Inflammatory macrophage (primary cell): ENCODE measurements around the gene MOB2.

Experiments used
- DNase-seq, 2 donors: peaks; one replicate each; pipeline ENCODE4 v3.0.0-alpha.2; 2020 to 2022

The MOB2 gene

DNA sequence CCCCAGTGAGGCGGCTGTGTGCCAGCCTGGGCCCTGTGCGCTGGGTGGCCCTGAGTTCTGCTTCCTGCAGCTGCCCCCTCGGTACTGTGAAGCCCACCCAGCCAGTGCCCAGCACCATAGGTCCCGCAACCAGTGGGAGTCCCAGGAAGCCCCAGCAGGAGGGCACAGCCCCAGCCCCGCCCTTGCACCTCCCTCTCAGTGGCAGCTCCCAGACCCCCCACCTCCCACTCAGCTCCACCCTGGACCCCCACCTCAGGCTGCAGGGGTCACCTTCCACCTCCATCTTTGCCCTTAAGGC, 30.9 kb downstream of the MOB2 start:
- no peak for DNase-seq

GRCh38 chr11:1455032-1455762, 31.4 kb downstream of the MOB2 start:
- DNase-seq: no peak

- no peak for DNase-seq
These were observed 32.0 kb downstream of the MOB2 start for GRCh38 chr11:1454576-1454975.

- no peak for DNase-seq
These were observed 33.0 kb downstream of the MOB2 start for GRCh38 chr11:1453611-1454034.

DNA sequence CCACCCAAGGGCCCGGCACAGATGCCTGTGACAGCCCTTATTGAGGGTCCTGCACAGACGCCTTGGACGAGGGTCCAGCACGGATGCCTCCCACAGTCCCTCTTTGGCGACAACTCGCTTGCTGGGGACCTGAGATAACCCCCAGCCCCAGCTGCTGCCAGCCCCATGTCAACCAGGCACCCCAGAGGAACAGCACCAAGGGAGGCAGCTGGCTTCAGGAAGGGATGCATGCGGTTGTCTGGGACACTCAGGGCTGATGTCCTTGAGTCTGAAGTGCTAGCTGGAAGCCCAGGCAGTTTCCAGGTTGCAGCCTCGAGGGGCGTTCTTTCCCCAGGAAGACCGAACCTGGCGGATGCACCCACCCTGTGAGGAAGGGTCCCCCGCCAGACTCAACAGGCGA, 33.8 kb downstream of the MOB2 start:
- no peak for DNase-seq

- DNase-seq: no peak
These were observed 34.7 kb downstream of the MOB2 start for GRCh38 chr11:1451781-1452470.

DNA sequence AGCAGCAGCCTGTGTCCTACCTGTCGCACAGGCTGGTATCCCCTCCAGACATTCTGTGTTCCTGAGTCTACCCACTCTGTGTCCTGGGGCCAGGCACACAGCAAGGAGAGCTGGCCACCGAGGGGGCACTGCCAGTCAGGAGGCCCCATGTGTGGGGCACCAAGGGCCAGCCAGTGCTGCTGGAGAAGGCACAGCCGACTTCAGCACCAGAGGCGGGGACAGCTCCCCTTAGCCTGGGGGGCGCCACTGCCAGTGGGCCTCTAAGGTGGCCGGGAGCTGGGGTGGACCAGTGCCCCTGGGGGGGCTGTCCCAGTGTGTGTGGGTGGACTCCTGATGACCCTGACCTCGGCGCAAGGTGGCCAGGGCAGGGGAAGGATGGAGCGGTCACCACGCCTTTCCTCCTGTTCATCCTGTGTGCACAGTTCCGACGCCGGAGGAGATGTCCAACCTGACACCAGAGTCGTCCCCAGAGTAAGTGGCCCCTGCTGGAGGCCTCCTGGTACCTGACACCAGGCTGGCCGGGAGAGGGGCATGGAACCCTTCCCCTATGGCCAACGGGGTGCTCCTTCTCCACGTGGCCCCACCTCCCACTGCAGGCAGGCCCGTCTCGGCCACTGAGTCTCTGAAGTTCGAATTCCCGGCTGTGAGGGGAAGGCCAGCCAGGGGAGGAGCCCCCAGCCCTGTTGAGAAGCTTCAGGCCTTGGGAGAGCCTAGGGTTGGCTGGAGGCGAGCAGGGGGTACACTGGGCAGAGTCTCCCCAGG, 35.4 kb downstream of the MOB2 start:
- DNase-seq: no peak

DNA sequence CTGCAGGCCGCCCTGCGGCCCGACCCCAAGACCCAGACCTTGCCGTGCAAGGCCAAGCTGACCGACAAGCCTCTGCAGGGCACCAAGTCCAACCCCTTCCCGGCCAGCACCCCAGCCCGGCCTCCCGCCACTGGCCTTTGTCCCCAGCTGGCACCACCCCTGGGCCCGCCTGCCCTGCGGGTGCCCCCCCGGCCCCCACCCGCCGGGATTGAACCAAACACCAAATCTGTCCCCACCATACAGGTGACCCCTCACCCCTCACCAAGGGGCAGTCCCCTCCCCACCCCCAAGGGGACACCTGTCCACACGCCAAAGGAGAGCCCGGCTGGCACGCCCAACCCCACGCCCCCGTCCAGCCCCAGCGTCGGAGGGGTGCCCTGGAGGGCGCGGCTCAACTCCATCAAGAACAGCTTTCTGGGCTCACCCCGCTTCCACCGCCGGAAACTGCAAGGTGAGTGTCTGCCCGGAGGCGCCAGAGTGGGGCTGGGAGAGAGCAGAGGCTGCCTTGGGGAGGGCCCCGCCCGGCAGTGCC, 36.2 kb downstream of the MOB2 start:
- DNase-seq: no peak

DNA sequence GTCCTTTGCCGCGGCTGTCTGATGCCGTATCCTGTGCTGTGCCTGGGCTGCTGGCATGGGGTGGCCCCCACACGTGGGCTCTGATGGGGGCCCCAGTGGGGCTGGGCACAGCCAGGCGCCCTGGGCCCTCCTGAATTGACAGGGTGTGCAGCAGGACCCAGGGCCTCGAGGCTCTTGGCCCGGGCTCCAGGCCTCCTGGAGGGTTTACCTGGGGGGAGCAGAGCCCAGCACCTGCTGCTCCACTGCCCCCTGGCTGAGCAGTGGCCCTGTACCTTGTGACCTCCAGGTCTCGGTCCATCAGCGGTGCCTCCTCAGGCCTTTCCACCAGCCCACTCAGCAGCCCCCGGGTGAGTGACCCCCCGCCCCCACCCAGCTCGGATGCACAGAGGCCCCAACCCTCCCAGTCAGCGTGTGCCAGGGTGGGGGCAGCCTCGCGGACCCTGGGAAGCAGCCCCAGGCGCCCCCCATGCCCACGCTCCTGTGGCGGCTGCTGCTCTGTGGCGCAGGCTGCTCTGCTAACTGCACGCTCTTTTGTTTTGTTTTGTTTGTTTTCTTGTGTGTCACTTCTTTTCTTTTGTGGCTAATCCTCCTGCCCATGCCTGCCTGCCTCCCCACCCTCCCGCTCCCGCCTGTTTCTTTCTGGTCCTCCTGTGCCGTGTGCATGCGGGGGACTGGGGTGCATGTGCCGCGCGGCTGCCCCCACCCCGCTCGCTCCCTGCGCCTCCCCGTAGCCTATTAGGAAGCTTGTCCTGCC, 36.9 kb downstream of the MOB2 start:
- DNase-seq: no peak

DNA sequence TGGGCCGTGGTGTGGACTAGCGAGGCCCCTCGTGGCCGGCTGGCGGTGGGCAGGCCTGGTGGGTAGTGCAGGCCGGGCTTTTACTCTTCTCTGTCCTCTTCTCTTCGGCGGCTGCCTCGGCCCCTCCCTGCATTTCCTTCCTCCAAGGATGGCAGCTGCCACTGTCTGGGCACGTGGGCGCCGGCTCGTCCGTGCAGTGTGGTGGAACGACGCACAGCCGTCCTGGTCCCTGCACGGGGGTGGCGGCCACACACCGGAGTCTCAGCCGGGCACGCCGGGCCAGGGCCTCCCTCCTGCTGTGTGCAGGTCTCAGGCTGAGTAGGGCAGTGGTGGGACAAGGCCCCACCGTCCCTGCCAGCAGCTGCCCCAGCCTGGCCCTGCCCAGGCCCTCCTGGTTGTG, 37.7 kb downstream of the MOB2 start:
- no peak for DNase-seq

DNA sequence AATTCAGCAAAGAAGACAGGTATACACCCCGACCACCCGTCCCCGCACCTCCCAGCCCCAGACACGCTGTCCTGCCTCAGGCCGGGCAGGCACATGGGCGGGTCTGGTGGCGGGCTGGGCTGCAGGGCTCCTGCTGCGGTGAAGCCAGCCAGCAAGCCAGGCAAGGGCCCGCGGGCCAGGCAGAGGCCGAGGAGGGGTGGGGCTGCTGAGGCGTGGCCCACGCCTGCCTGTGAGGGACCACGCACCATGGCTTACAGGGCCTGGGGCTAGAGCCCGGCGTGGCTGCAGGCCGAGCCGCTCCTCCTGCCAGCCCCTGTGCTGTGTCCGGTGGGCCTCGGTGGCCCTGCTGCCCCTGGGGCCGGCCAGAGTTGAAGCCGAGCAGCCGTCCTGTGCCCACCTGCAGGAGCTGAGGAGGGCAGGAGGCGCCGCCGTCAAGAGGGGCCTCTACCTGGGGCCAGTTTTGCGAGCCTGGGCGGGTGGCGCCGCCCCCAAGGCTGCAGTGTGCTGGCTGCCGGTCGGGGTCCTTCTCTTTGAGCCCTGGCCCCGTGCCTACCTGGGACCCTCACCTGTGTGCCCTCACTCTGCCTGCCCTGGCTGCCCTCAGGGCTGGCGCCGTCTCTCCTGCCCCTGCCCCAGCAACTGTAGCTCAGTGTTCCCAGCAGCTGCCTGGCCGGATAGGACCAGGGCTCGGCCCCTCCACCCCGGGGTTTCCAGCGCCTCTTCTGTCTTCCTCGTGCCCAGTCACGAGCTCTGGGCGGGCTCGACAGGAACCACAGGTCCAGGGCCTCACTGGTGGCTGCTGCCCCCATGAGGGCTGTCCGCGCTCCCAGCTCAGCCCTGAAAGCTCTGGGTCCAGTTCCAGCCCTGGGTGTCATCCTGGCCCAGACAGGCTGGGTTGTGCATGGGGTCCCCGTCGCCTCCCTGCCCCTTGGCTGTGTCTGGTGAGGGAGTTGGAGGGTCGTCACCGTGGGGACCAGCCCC, 38.4 kb downstream of the MOB2 start:
- no peak for DNase-seq

DNA sequence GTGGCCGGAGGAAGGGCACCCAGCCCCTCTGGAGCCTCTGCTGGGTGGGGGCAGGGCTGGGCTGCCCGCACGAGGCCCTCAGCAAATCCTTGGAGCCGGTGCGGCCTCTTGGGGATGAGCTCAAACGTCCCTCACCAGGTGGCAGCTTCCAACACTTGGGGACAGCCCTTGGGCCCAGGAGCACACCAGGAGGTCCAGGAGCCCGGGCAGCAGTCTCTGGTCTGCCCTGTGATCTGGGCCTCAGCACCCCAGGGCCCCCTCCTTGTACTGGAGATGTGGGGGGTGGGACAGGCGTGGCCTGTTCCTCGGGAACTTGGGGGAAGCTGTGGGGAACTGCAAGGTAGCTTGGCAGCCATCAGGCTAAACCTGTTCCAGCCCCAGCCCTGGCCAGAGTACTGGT, 40.0 kb downstream of the MOB2 start:
- DNase-seq: no peak

DNA sequence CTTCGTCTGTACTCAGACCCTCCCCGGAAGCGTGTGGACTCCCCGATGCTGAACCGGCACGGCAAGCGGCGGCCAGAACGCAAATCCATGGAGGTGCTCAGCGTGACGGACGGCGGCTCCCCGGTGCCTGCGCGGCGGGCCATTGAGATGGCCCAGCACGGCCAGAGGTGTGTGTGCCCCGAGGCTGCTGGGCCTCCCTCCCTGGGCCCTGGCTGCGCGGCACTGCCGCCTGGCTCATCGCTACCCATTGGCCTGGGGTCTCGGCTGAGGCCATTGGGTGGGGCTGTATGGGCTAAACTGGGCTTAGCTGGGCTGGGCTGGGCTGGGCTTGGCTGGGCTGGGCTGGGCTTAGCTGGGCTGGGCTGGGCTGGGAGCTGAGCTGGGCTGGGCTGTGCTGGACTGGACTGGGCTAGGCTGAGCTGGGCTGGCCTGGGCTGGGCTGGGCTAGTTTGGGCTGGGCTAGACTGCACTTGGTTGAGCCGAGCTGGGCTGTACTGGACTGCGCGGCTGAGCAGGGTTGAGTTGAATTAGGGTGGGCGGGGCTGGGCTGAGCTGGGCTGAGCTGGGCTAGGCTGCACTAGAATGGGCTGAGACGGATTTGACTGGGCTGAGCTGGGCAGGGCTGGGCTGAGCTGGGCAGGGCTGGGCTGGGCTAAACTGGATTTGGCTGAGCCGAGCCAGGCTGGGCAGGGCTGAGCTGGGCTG, 40.7 kb downstream of the MOB2 start:
- DNase-seq: no peak

- DNase-seq: no peak
These were observed 41.7 kb downstream of the MOB2 start for GRCh38 chr11:1444823-1445422.

- no peak for DNase-seq
These were observed 42.3 kb downstream of the MOB2 start for GRCh38 chr11:1444321-1444720.

DNA sequence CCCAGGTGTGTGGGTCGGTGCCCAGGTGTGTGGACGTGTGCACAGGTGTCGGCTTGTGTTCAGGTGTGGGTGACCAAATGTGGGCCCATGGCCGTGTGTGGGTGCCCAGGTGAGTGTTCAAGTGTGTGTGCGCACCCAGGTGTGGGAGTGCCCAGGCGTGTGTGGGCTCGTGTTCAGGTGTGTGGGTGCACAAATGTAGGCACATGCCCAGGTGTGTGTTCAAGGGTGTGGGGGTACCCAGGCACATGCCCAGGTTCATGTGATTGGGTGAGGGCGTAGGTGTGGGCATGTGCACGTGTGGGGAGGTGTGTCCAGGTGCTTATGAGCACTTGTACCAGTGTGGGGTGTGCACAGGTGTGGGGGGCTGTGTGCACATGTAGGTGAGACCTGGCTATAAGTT, 42.8 kb downstream of the MOB2 start:
- DNase-seq: no peak

- no peak for DNase-seq
These were observed 43.7 kb downstream of the MOB2 start for GRCh38 chr11:1442807-1443366.

- DNase-seq: no peak
These were observed 44.4 kb downstream of the MOB2 start for GRCh38 chr11:1442163-1442562.

- no peak for DNase-seq
These were observed 46.1 kb downstream of the MOB2 start for GRCh38 chr11:1440496-1440895.

GRCh38 chr11:1440066-1440465, 46.5 kb downstream of the MOB2 start:
- DNase-seq: no peak
